AG04450 (cell line): ENCODE measurements around the gene ABL1. TPM values are rescaled to one million over a fixed set of nuclear protein-coding genes. Genes with fewer than 3 reads are reported as not detected.

ENCODE experiments used
- CTCF ChIA-PET: fragments of 300-600, 350-600 bp; formaldehyde crosslinking; extraction: SDS; loops from one replicate; lab custom pipeline; 2022; ENCODE audit warnings: antibody characterized with exemption, inconsistent platforms; lab: Charles Lee
- POLR2A ChIA-PET: fragments of 350-600 bp; formaldehyde crosslinking; extraction: SDS; loops from one replicate; lab custom pipeline; 2021; ENCODE audit warnings: antibody characterized with exemption, inconsistent platforms; lab: Yijun Ruan, JAX
- DNase-seq: peaks from one replicate; pipeline ENCODE4 v3.0.0-alpha.2; 2011; ENCODE audit warnings: low read depth, low spot score
- H3K27ac ChIP-seq: one replicate; pipeline ENCODE4 v1.5.1; 2012; ENCODE audit warnings: low read depth, low read length, control low read depth
- H3K27me3 ChIP-seq: one replicate; pipeline ENCODE4 v1.6.0; 2012; ENCODE audit warnings: low read length; ENCODE audit not compliant: control insufficient read depth, insufficient read depth
- H3K4me3 ChIP-seq: 2 replicates; pipeline ENCODE4 v1.5.1; 2011; ENCODE audit warnings: mild to moderate bottlenecking, low read depth, low read length, control low read depth
- H3K9me3 ChIP-seq: 2 replicates; pipeline ENCODE4 v1.5.1; 2012; ENCODE audit warnings: low read length; ENCODE audit not compliant: control insufficient read depth, insufficient read depth
- CTCF ChIP-seq: IDR thresholded peaks from 2 replicates; pipeline ENCODE4 v1.5.1; 2011; ENCODE audit warnings: low read depth, low read length, control low read depth, inconsistent platforms
- polyA plus RNA-seq: library from polyadenylated mRNA; depleted of rRNA; stranded (reverse); fragments of >200 nt; gene quantifications from 2 replicates; pipeline ENCODE4 v1.2.3, GENCODE V29; 2011

ABL1 gene
- polyA plus RNA-seq, 1 experiment: 37.5 TPM

DNA sequence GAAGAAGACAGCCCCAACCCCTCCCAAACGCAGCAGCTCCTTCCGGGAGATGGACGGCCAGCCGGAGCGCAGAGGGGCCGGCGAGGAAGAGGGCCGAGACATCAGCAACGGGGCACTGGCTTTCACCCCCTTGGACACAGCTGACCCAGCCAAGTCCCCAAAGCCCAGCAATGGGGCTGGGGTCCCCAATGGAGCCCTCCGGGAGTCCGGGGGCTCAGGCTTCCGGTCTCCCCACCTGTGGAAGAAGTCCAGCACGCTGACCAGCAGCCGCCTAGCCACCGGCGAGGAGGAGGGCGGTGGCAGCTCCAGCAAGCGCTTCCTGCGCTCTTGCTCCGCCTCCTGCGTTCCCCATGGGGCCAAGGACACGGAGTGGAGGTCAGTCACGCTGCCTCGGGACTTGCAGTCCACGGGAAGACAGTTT lies 49.1 kb downstream of the ABL1 start:
- ChIA-PET POLR2A (no interaction called here), CTCF (interaction anchor here (1.7 to 3.7 kb wide), 2 partner anchors 14 to 17 kb away, joined by 5 to 11 read pairs; no protein-coding TSS in a partner anchor)
- Histone ChIP-seq H3K27me3 (no peaks in the 10 kb centered on the region), H3K27ac (no peak overlapping the region), H3K9me3 (no peaks in the 10 kb centered on the region; the same call in 1 of the 2 replicates), H3K4me3 (no peak overlapping the region)
- no peak for DNase-seq
- TF ChIP-seq CTCF: no peak

DNA sequence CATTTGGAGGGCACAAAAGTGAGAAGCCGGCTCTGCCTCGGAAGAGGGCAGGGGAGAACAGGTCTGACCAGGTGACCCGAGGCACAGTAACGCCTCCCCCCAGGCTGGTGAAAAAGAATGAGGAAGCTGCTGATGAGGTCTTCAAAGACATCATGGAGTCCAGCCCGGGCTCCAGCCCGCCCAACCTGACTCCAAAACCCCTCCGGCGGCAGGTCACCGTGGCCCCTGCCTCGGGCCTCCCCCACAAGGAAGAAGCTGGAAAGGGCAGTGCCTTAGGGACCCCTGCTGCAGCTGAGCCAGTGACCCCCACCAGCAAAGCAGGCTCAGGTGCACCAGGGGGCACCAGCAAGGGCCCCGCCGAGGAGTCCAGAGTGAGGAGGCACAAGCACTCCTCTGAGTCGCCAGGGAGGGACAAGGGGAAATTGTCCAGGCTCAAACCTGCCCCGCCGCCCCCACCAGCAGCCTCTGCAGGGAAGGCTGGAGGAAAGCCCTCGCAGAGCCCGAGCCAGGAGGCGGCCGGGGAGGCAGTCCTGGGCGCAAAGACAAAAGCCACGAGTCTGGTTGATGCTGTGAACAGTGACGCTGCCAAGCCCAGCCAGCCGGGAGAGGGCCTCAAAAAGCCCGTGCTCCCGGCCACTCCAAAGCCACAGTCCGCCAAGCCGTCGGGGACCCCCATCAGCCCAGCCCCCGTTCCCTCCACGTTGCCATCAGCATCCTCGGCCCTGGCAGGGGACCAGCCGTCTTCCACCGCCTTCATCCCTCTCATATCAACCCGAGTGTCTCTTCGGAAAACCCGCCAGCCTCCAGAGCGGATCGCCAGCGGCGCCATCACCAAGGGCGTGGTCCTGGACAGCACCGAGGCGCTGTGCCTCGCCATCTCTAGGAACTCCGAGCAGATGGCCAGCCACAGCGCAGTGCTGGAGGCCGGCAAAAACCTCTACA lies 49.8 kb downstream of the ABL1 start:
- TF ChIP-seq CTCF: no peak
- no peak overlapping the region for H3K4me3 ChIP-seq
- CTCF ChIA-PET: interaction anchor here (1.1 to 3.7 kb wide), 5 partner anchors 15 to 178 kb away, joined by 3 to 11 read pairs (median 5); no protein-coding TSS in a partner anchor

DNA sequence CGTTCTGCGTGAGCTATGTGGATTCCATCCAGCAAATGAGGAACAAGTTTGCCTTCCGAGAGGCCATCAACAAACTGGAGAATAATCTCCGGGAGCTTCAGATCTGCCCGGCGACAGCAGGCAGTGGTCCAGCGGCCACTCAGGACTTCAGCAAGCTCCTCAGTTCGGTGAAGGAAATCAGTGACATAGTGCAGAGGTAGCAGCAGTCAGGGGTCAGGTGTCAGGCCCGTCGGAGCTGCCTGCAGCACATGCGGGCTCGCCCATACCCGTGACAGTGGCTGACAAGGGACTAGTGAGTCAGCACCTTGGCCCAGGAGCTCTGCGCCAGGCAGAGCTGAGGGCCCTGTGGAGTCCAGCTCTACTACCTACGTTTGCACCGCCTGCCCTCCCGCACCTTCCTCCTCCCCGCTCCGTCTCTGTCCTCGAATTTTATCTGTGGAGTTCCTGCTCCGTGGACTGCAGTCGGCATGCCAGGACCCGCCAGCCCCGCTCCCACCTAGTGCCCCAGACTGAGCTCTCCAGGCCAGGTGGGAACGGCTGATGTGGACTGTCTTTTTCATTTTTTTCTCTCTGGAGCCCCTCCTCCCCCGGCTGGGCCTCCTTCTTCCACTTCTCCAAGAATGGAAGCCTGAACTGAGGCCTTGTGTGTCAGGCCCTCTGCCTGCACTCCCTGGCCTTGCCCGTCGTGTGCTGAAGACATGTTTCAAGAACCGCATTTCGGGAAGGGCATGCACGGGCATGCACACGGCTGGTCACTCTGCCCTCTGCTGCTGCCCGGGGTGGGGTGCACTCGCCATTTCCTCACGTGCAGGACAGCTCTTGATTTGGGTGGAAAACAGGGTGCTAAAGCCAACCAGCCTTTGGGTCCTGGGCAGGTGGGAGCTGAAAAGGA lies 50.7 kb downstream of the ABL1 start:
- TF ChIP-seq CTCF: no peak
- Histone ChIP-seq H3K4me3 (no peak overlapping the region), H3K27me3 (no peaks in the 10 kb centered on the region), H3K27ac (no peak overlapping the region), H3K9me3 (no peaks in the 10 kb centered on the region; the same call in 1 of the 2 replicates)
- ChIA-PET CTCF (interaction anchor here (1.0 to 3.7 kb wide), 7 partner anchors 16 to 185 kb away, joined by 3 to 11 read pairs (median 4); no protein-coding TSS in a partner anchor), POLR2A (interaction anchor here (0.5 kb wide), 1 partner anchor 134 kb away, joined by 3 read pairs; no protein-coding TSS in a partner anchor)
- DNase-seq: no peak

More for the DNA sequence above, 49.8 kb downstream of the ABL1 start:
- H3K27me3 ChIP-seq: no peaks in the 10 kb centered on the region
- POLR2A ChIA-PET: no interaction called here
- no peak overlapping the region for H3K27ac ChIP-seq
- H3K9me3 ChIP-seq: no peaks in the 10 kb centered on the region; the same call in 1 of the 2 replicates
- DNase-seq: no peak

GRCh38 chr9:130886981-130887380 lies 51.9 kb downstream of the ABL1 start:
- H3K27me3 ChIP-seq: no peaks in the 10 kb centered on the region
- no peak overlapping the region for H3K4me3 ChIP-seq
- no peaks in the 10 kb centered on the region; the same call in 1 of the 2 replicates for H3K9me3 ChIP-seq
- no peak for TF ChIP-seq CTCF
- peak overlapping the region; percentile 31 for H3K27ac ChIP-seq
- DNase-seq: no peak
- ChIA-PET POLR2A (no interaction called here), CTCF (interaction anchor here (1.4 to 3.7 kb wide), 4 partner anchors 17 to 186 kb away, joined by 4 to 11 read pairs (median 8); no protein-coding TSS in a partner anchor)
